Left hindlimb (tissue), 1 donor: Measurements from ENCODE around the gene CELA2B.
"Not testable (repeated sequence)": the region's sequence is repeated elsewhere in the genome, so short reads cannot be mapped to it uniquely, and the experiment has no call there.

Experiments used
- DNase-seq: peaks from one replicate; pipeline ENCODE4 v3.0.0-alpha.2; 2018

The CELA2B gene

DNA sequence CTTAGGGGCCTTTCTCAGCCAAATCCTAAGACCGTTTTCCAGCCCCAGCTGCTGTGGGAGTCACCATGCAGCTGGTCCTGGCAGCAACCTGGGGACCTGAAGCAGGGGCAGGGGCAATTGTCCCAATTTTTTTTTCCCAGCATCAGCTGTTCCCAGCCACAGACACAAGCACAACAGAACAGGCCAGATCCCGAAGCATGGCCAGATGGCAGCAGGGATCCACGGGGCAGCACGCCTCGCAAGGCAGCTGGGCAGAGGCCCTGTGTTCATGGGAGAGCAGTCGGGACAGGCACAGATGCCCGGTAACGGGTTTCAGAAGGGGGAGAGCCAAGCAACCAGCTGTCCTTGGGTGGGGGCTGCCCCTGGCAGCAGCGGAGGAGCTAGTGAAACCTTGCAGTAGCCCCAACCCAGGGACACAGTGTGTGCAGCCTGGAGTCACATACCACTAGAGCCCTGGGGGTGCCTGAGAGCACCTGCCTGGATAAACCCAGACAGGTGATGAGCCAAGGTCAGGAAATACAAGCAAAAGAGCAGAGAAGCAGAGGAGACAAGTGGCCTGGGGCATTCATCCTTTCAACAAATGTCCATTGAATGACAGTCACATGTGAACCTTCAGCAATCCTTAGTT is 6.0 kb upstream of the CELA2B start:
- DNase-seq = peak; percentile 81

DNA sequence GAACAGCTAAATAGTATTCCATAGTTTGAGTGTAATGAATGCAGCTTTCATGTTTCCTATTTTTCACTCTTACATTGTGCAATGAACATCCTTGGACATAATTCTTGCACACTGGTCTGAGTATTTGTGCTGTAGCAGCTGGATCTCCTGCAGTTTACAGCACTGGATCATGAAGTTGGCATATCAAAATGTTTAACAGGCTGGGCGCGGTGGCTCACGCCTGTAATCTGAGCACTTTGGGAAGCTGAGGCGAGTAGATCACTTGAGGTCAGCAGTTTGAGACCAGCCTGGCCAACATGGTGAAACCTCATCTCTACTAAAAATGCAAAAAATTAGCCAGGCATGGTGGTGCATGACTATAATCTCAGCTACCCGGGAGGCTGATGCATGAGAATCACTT is 4.8 kb upstream of the CELA2B start:
- DNase-seq = not testable (repeated sequence)

DNA sequence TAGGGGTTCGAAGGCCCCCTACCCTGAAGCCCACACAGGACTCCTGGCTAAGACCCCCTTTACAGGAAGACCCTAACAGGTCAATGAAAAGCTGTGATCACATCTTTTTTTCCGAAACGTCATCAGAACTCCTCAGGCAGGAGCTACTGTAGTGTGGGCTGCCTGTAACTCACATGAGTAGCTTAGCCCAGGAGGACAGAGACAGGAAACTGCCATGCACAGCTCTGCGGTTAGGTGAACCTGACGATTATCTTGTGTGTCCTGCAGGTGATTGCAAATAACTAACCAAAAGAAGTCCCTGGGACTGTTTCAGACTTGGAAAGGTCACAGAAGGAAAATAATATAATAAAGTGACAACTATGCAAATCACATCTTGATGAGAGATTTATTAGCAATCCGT is 4.2 kb upstream of the CELA2B start:
- not testable (repeated sequence) for DNase-seq

DNA sequence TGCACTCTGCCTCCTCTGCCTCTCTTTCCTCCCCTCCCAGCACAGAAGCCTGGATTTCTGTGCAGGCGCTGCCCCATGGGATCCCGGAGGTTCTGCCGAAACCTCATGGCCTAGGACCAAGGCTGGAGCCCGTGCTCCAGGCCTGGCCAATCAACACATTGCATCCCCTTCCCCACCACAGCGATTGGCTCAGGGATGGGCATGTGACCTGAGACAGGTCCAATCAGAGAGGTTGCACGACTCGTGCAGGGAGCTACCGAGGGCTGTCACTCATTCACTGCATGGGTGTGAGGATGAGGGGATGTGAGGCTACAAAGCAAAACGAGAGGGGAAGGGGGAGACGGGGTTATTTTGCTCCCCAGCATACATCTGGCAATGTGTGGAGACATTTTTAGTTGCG is 3.3 kb upstream of the CELA2B start:
- no peak for DNase-seq

DNA sequence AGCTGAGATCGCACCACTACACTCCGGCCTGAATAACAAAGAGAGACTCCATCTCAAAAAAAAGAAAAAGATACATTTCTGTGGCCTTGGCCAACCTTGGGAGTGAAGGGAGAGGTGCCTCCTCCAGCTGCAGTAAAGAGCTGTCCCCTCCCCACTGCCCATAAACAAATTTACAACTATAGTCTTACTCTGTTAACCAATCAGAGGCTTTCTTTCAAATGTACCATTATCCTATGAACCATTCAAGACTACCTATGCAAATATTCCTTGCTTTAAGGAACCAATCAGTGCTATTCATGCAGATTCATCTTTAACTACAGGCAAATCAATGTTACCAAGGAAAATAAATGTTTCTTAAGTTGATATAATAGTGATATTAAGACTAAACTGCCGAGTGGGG is 1.0 kb downstream of the CELA2B start:
- DNase-seq = no peak

DNA sequence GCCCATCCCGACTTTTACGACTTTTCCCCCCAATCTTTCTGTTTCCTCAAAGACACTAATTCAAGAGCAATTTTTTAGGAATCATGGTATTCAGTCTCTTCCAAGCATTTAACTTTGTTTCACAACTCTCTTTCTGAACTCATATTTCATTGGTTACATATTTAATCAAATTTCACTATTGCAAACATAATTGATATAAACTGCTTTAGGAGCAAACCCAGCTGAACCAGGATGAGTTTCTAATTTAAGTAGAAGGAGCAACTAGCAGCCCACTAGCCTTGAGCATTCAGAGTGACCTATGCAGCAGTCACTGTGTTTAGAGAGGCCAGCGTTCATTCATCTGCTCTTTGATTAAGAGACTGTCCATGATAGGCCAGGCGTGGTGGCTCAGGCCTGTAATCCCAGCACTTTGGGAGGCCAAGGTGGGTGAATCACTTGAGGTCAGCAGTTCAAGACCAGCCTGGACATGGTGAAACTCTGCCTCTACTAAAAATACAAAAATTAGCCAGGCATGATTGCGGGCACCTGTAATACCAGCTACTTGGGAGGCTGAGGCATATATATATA is 1.8 kb downstream of the CELA2B start:
- no peak for DNase-seq

DNA sequence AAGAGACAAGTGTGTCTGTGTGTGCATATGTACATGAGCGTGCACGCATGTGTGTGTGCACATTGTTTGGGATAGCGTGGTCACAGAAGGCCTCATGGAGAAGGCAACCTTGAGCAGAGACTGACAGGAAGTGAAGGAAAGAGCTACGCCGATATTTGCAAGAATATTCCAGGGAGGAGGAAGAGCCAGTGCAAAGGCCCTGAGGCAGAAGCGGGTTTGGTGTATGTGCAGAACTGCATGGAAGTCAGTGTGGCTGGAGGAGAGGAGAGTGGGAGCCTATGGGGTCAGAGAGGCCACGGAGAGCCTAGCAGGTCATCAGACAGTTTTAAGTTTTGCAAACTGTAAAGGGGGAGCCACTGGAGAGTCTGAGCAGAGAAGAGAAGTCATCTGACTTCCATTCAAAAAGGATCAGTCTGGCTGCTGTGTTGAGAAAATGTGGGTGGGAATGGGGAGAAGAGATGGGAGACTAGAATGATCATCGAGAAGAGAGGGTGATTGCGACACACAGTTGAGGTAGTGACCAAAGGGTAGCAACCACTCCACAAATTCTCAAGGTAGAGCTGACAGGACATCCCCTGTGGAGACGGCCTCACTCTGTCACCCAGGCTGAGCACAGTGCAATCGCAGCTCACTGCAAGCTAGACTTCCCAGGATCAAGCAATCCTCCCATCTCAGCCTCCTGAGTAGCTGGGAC is 3.9 kb downstream of the CELA2B start:
- no peak for DNase-seq

DNA sequence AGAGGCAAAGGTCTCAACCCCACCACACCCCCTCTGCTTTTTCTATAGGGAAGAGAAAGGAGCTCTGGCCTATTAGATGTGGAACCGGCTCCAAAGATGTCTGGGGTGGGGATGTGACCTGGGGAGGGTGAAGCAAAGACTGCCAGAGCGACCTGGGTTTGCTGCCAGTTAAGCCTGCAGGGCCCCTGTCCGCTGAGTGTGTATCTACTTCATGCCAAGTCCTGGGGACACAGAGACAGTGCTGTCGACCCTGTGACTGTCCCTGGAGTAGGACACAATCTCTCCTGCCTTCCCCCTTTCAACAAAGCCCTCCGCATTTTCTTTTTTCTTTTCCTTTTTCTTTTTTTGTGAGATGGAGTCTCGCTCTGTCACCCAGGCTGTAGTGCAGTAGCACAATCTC is 6.6 kb downstream of the CELA2B start:
- DNase-seq = not testable (repeated sequence)

DNA sequence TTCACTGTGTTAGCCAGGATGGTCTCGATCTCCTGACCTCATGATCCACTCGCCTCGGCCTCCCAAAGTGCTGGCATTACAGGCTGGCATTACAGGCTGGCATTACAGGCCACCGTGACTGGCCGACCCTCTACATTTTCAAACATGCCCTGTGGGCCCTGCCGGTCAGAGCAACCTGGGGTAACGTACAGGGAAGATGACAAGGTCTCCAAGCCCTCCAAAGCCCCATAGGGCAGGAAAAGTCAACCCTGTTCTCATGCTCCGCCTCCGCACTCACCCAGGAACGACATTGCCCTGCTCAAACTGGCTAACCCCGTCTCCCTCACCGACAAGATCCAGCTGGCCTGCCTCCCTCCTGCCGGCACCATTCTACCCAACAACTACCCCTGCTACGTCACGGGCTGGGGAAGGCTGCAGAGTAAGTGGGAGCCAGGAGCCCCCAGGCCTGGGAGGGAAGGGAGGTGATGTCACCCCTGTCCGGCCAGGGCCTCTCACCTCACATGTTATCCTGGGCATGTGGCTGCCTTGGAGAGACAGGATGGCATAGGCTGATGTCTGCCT is 7.2 kb downstream of the CELA2B start:
- not testable (repeated sequence) for DNase-seq

DNA sequence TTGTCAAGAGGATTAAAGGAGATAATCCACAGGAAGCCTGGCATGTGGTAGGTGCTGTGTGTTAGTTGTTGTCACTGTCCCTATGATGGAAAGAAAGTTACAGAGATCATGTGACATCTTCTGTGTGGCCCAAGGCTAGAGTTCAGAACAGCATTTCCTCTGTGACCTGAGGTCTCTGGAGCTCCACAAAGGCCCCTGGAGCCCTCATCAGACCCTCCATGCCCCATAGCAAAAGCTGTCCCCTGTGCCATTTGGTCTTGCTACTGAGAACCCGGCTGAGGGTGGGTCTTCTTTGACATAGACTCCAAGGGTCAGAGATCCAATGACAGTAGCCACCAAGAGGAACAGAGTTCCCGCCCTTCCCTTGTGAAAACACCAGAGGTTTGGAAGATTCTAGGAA is 8.1 kb downstream of the CELA2B start:
- DNase-seq = no peak

DNA sequence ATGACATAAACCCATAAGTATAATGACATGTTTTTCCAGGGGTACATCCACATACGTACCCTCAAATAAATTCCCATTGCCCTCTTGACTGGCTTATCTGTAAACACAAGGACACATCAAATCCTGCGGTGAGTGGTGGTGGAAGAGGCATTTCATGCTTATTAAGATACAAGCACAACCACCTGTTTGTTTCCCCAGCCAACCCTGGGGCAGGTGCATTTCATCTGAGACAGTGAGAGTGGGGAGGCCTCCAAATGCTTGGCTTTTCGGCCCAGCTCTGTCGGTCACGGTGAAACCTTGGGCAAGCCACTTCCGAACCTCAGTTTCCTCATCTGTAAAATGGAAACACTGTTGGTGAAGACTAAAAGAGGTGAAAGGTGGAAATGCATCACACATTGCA is 8.5 kb downstream of the CELA2B start:
- DNase-seq = not testable (repeated sequence)

DNA sequence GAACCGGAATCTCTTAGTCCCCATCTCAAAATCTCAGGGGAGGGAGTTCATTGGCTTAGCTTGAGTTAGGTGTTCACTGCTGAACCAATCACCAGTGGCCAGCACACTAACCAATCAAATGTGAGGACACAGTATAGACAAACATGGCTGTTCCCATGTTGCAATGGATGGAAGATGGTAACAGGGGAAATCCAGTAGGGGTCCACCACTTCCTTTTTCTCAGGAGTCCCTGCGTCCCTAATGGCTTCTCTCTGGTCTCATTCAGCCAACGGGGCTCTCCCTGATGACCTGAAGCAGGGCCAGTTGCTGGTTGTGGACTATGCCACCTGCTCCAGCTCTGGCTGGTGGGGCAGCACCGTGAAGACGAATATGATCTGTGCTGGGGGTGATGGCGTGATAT is 9.7 kb downstream of the CELA2B start:
- no peak for DNase-seq

DNA sequence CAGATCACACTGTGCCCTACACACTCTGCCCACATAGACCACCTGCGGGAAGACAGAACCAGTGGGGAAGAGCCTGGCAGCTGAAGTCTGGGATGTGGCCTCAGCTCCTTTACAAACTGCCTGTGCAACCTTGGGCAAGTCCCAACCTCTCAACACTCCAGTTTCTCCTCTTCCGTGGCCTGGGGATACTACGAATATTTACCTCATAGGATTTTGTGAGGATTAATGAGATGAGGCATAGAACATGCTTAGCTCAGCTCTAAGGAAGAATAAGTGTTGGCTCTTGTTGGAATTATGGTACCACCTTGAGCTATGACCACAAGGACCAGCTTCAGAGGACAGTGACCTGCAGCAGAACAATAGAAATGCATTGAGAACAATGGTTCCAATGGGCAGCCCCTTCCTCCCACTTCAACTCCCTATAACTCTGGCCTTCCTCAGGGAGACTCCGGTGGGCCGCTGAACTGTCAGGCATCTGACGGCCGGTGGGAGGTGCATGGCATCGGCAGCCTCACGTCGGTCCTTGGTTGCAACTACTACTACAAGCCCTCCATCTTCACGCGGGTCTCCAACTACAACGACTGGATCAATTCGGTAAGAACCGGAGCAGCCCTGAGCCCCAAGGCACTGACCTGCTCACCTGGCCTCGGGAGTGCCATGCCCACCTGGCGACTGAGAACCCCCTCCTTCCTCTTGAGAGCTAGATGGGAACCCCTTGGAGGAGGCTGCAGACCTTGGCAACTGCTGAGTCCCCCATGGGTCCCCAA is 11.1 kb downstream of the CELA2B start:
- DNase-seq = not testable (repeated sequence)

DNA sequence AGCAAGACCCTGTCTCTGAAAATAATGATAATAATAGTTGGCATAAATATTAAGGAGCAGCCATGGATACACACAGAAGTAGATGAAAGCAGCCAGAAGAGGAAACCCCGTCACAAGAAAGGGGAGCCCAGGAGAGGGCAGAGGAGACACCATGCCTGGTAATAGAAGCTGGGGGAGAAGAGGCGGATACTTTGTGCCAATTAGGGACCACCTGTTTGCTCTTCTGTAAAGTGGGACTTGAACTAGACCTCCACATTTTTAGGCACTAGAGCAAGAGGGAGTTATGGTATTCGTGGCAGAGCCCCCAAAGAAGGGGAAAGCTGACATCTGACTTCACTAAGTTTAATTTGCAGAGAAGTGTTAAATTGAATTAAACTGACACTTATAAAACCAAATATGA is 12.5 kb downstream of the CELA2B start:
- DNase-seq = no peak

DNA sequence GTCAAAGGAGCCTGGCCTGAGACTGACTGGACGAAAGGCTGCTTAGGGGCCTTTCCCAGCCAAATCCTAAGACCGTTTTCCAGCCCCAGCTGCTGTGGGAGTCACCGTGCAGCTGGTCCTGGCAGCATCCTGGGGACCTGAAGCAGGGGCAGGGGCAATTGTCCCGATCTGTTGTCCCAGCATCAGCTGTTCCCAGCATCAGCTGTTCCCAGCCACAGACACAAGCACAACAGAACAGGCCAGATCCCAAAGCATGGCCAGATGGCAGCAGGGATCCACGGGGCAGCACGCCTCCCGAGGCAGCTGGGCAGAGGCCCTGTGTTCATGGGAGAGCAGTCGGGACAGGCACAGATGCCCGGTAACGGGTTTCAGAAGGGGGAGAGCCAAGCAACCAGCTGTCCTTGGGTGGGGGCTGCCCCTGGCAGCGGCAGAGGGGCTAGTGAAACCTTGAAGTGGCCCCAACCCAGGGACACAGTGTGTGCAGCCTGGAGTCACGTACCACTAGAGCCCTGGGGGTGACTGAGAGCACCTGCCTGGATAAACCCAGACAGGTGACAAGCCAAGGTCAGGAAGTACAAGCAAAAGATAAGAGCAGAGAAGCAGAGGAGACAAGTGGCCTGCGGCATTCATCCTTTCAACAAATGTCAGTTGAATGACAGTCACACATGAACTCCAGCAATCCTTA is 13.3 kb downstream of the CELA2B start:
- peak; percentile 86 for DNase-seq

DNA sequence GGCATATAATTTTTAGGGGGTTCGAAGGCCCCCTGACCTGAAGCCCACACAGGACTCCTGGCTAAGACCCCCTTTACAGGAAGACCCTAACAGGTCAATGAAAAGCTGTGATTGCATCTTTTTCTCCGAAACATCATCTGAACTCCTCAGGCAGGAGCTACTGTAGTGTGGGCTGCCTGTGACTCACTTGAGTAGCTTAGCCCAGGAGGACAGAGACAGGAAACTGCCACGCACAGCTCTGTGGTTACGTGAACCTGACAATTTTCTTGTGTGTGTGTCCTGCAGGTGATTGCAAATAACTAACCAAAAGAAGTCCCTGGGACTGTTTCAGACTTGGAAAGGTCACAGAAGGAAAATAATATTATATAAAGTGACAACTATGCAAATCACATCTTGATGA is 15.1 kb downstream of the CELA2B start:
- not testable (repeated sequence) for DNase-seq

DNA sequence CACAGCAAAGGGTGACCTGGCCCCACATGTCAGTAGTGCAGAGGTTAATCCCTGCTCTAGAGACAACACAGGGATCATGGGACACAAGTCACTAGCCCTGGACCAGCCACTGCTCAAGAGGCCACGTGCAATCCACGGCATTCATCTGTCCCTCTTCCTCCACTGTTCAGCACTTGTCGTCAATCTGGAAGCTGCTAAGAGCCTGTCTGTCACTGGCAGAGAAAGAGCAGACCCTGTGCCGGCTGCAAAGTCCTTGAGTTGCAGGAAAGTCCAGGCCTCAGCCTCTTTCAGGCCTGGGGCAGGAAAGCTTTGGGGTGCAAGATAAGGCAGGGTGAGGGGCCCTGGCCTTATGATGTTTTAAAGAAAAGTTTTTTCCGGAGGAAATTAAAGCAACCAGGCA is 16.7 kb downstream of the CELA2B start:
- no peak for DNase-seq

DNA sequence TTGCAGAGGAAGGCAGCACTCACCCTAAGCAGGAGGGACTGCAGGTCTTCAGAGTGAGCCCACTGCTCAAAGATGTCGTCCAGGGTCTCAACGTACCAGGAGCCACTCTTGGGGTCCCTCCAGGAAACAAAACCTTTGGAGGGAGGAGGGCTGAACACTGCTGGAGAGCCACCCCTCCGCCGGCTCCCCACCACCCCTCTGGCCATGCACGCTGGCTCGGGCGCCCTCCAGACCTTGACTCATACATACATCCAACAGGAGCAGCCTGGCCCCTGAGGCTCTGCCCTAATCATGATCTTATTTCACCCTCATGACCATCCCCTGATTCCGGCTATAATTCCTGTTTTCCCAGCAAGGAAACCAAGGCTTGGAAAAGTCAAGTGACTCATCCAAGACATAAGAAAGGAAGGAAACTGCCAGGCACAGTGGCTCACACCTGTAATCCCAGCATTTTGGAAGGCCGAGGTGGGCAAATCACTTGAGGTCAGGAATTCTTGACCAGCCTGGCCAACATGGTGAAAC is 18.0 kb downstream of the CELA2B start:
- no peak for DNase-seq

DNA sequence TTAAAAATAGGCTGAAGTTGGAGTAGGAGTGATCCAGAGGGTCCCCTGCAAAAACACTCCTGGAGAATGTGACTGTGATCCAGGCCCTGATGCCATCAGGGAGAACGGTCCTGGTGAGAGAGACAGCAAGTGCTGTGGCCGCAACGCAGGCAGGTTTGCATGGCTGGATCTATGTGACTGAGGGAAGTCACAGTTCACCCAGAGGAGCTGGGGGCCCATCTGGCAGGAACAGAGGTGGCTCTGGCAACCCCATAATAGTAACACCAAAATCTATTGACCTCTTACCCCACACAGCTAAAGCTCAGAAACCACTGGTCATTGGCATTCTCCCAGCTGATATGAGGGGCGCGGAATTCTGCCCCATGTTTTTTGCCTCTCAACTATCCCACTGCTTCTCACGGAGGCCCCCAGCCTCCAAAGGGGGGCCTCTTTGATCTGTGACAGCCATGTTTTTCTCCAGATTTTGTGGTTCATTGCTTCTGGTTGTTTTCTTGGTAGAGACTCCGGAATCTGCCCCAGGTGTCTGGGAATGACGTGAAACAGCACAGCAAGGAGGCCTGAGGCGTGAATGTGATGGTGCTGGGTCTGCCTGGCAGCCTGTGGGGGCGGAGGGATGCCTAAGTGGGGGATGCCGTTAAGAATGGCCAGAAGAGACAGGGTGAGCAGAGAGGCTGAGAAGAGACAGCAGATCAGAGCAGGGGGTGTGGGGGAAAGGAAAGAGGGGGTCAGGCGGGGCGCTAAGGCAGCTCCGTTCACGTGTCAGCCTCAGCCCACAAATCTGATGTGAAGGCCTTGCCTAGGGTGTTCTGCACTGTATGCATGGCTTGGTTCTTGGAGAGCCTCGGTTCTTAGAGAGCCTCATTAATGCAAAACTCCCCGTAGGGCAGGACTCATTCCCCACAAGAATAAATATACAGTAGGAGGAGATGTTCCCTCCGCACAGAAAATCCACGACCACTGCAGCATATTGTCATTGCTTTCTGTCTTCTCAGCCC is 24.6 kb downstream of the CELA2B start:
- DNase-seq = no peak

DNA sequence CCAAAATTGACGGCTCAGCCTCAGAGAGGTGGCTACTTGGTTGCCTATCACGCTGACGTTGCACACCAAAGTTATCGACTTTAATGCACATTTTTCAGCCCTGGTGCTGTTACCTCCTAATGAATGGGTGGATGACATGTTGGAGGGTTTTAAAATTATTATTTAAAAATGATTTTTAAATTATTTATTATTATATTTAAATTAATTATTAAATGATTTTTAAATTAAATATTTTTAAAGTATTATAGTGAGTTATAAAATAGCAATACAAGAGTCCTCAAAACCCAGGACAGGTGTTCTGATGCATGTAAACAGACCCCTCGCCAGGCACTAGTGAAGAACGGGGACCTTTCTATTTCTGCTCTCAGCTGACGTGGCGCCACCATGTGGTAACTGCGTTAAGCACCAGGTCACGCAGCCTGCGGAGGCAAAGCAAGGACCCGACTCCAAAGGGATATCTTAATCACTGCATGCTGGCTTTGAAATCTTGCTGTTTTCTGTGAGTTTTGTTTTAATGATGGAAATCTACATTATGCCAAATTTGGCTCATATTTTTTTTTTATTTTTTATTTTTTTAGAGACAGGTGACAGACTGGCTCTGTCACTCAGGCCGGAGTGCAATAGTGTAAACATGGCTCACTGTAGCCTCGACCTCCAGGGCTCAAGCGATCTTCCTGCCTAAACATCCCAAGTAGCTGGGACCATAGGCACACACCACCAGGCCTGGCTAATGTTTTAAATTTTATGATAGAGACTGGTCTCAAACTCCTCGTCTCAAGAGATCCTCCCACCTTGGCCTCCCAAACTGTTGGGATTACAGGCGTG is 25.5 kb downstream of the CELA2B start:
- no peak for DNase-seq
